KMS-11 (cell line): Measurements from ENCODE around the gene FBXL17.

Experiments
- H2AFZ ChIP-seq: fragments of 200-600 bp; sonication (generic); 2 replicates; pipeline ENCODE4 v1.6.1; 2016; ENCODE audit warnings: antibody characterized with exemption, mixed run types, low read depth
- H3K27ac ChIP-seq: fragments of 200-600 bp; sonication (generic); 2 replicates; pipeline ENCODE4 v1.6.1; 2016; ENCODE audit warnings: mild to moderate bottlenecking, mixed run types
- H3K27me3 ChIP-seq: fragments of 200-600 bp; sonication (generic); 2 replicates; pipeline ENCODE4 v1.6.1; 2017; ENCODE audit warnings: mild to moderate bottlenecking, low read depth, mixed run types, moderate library complexity; ENCODE audit not compliant: insufficient read depth
- H3K36me3 ChIP-seq: fragments of 200-600 bp; sonication (generic); 2 replicates; pipeline ENCODE4 v1.6.1; 2017; ENCODE audit warnings: mild to moderate bottlenecking, mixed run types; ENCODE audit not compliant: insufficient read depth
- H3K4me1 ChIP-seq: fragments of 200-600 bp; sonication (generic); 2 replicates; pipeline ENCODE4 v1.6.1; 2016; ENCODE audit warnings: mild to moderate bottlenecking, low read depth, mixed run types; ENCODE audit not compliant: poor library complexity, severe bottlenecking
- H3K4me2 ChIP-seq: fragments of 200-600 bp; sonication (generic); 2 replicates; pipeline ENCODE4 v1.7.0; 2016; ENCODE audit warnings: mild to moderate bottlenecking, mixed run types
- H3K4me3 ChIP-seq: fragments of 200-600 bp; sonication (generic); IDR thresholded peaks from 2 replicates; pipeline ENCODE4 v1.6.1; 2017; ENCODE audit warnings: low read depth, low read length, mixed read lengths; ENCODE audit not compliant: insufficient read depth
- H3K79me2 ChIP-seq: fragments of 200-600 bp; sonication (generic); 2 replicates; pipeline ENCODE4 v1.6.1; 2016; ENCODE audit warnings: low read depth, mixed run types; ENCODE audit not compliant: insufficient read depth
- H3K9ac ChIP-seq: fragments of 200-600 bp; sonication (generic); 2 replicates; pipeline ENCODE4 v1.6.1; 2016; ENCODE audit warnings: mild to moderate bottlenecking, mixed run types
- H4K20me1 ChIP-seq: fragments of 200-600 bp; sonication (generic); 2 replicates; pipeline ENCODE4 v1.6.1; 2016; ENCODE audit warnings: mild to moderate bottlenecking, mixed run types; ENCODE audit not compliant: insufficient read depth
- CTCF ChIP-seq: fragments of 200-600 bp; sonication (generic); conservative IDR thresholded peaks from 2 replicates; pipeline ENCODE4 v1.6.1; 2017; ENCODE audit warnings: low read depth, mild to moderate bottlenecking, antibody characterized with exemption, low read length, moderate library complexity, mixed read lengths

The FBXL17 gene

GRCh38 chr5:108345541-108346171 lies 36.2 kb downstream of the FBXL17 start:
- Histone ChIP-seq H2AFZ (no peak overlapping the region), H3K36me3 (no peaks in the 10 kb centered on the region), H3K4me3 (no peak overlapping the region), H4K20me1 (no peaks in the 10 kb centered on the region), H3K27me3 (no peaks in the 10 kb centered on the region), H3K79me2 (no peaks in the 10 kb centered on the region), H3K9ac (no peak overlapping the region), H3K27ac (no peak overlapping the region), H3K4me1 (no peaks in the 10 kb centered on the region), H3K4me2 (no peak overlapping the region)
- peak; percentile 55; the same call in 1 of the 2 replicates for TF ChIP-seq CTCF

- Histone ChIP-seq H3K79me2 (no peaks in the 10 kb centered on the region), H3K4me3 (no peak overlapping the region), H2AFZ (no peak overlapping the region), H4K20me1 (no peaks in the 10 kb centered on the region), H3K4me1 (no peaks in the 10 kb centered on the region), H3K27ac (no peak overlapping the region), H3K9ac (no peak overlapping the region), H3K36me3 (no peaks in the 10 kb centered on the region), H3K4me2 (no peak overlapping the region), H3K27me3 (no peaks in the 10 kb centered on the region)
- TF ChIP-seq CTCF: no peak
Measured at GRCh38 chr5:108344103-108344822, 37.6 kb downstream of the FBXL17 start.

- H3K4me2 ChIP-seq: no peak overlapping the region
- no peak overlapping the region for H3K9ac ChIP-seq
- no peaks in the 10 kb centered on the region for H3K79me2 ChIP-seq
- no peaks in the 10 kb centered on the region for H3K4me1 ChIP-seq
- H3K36me3 ChIP-seq: no peaks in the 10 kb centered on the region
- H3K4me3 ChIP-seq: no peak overlapping the region
- no peak for TF ChIP-seq CTCF
- H2AFZ ChIP-seq: no peak overlapping the region
- no peaks in the 10 kb centered on the region for H3K27me3 ChIP-seq
- H3K27ac ChIP-seq: no peak overlapping the region
- H4K20me1 ChIP-seq: no peaks in the 10 kb centered on the region
Measured at GRCh38 chr5:108341866-108342265, 40.0 kb downstream of the FBXL17 start.

- Histone ChIP-seq H3K4me2 (no peak overlapping the region), H3K36me3 (no peaks in the 10 kb centered on the region), H3K79me2 (no peaks in the 10 kb centered on the region), H2AFZ (no peak overlapping the region), H3K27ac (no peak overlapping the region), H4K20me1 (no peaks in the 10 kb centered on the region), H3K4me3 (no peak overlapping the region), H3K27me3 (no peaks in the 10 kb centered on the region), H3K4me1 (no peaks in the 10 kb centered on the region), H3K9ac (no peak overlapping the region)
- no peak for TF ChIP-seq CTCF
Measured at GRCh38 chr5:108340131-108340530, 41.8 kb downstream of the FBXL17 start.
